Ascending aorta (tissue), 2 donors: ENCODE data around the gene RSRP1. TPM values are rescaled to one million over a fixed set of nuclear protein-coding genes. Genes with fewer than 3 reads are reported as not detected.
"Not testable (repeated sequence)": the region's sequence is repeated elsewhere in the genome, so short reads cannot be mapped to it uniquely, and the experiment has no call there.

Source experiments
- DNase-seq, 2 donors: peaks; one replicate each; pipeline ENCODE4 v3.0.0-alpha.2; 2019; ENCODE audit warnings: low spot score in 2 of 2
- H3K27ac ChIP-seq, 2 donors: fragments of 200-600 bp; sonication (generic); one replicate each; pipeline ENCODE4 v1.5.1; 2016 to 2017; ENCODE audit warnings: mild to moderate bottlenecking in 1 of 2
- H3K27me3 ChIP-seq: fragments of 200-600 bp; sonication (generic); one replicate; pipeline ENCODE4 v1.5.1; 2017
- H3K36me3 ChIP-seq, 2 donors: fragments of 200-600 bp; sonication (generic); one replicate each; pipeline ENCODE4 v1.5.1; 2016
- H3K4me1 ChIP-seq, 2 donors: fragments of 200-600 bp; sonication (generic); one replicate each; pipeline ENCODE4 v1.5.1; 2016 to 2017; ENCODE audit warnings: mild to moderate bottlenecking in 1 of 2
- H3K4me3 ChIP-seq, 2 donors: fragments of 200-600 bp; sonication (generic); one replicate each; pipeline ENCODE4 v1.5.1; 2016 to 2017; ENCODE audit warnings: mild to moderate bottlenecking in 1 of 2
- H3K9me3 ChIP-seq, 2 donors: fragments of 200-600 bp; sonication (generic); one replicate each; pipeline ENCODE4 v1.5.1; 2016
- intact Hi-C: fragments of 100-400 bp; cut with DNase I; formaldehyde crosslinking; loops from one replicate; pipeline ENCODE4 v1.15.1; 2023
- total RNA-seq: library from RNA; depleted of rRNA; stranded (reverse); fragments of >200 nt; gene quantifications from one replicate; pipeline ENCODE4 v1.1.0, GENCODE V29; 2016
- TF ChIP-seq, protein P1 (sequence below), 3 experiments: fragments of 200-600 bp in 2 of 3; fragments of 450-650 bp in 1 of 3; sonication (generic) in 2 of 3; IDR thresholded peaks; one replicate each; pipeline ENCODE4 v1.5.1; 2016 to 2019; ENCODE audit warnings: antibody characterized with exemption in 3 of 3, mild to moderate bottlenecking in 1 of 3, moderate library complexity in 1 of 3

RSRP1 gene
- total RNA-seq, 1 donor from 2014 or later: 126 TPM

DNA sequence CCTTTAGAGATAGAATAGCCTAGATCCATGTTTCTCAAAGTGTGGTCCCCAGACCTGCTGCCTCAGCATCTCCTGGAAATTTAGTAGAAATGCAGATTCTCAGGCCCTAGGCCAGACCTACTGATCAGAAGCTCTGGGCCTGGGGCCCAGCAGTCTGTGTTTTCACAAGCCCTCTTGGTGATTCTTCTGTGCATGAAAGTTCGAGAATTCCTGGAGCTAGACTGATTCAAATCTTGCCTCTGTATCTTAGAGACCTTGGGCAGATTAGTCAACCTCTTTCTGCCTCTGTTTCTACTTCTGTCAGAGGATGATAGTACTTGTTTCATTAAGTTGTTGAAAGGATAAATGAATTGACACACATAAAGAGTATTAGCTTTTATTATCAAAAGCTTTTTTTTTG lies 30.0 kb upstream of the RSRP1 start:
- H3K4me1 ChIP-seq, H3K27ac ChIP-seq, H3K36me3 ChIP-seq, H3K27me3 ChIP-seq, DNase-seq, H3K4me3 ChIP-seq, intact Hi-C loops, H3K9me3 ChIP-seq: not testable (repeated sequence)

DNA sequence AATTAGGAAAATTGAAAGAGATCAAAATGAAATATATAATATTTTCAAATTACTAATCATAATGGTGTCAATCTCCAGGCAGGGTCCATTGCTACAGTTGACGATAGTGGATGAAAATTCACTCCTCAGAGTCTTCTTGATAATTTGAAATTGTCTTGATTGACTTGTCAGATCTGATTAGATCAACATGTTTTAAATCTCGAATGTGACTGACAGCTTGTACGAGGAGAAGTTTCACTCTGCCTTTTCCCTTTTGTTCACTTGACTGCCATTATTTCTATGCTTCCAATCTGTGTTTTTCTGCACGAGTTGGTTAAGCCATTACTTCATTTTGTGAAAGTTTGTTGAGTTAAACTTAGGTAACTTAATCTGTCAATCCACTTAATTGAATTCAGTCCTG lies 28.4 kb upstream of the RSRP1 start:
- H3K27ac ChIP-seq, H3K4me3 ChIP-seq, H3K9me3 ChIP-seq, H3K27me3 ChIP-seq, H3K36me3 ChIP-seq, intact Hi-C loops, H3K4me1 ChIP-seq, DNase-seq: not testable (repeated sequence)

DNA sequence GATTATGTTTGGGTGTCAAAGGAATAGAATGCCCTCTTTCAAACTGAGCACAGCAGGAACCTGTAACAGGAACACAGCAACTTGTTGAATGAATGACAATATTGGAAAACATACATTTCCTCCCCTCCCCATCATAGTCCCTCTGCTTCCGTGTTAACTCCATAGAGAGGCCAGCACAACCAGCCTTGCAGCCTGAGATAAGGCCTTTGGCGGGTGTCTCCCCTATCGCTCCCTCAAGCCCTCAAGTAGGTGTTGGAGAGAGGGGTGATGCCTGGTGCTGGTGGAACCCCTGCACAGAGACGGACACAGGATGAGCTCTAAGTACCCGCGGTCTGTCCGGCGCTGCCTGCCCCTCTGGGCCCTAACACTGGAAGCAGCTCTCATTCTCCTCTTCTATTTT lies 25.0 kb upstream of the RSRP1 start, which contains the start of gene RHD:
RHD (plus strand) TSS at position 272 of the 400 bp plus-strand sequence; CDS start at position 311, 39 bp downstream.
- H3K4me3 ChIP-seq, H3K27me3 ChIP-seq, DNase-seq: not testable (repeated sequence)

DNA sequence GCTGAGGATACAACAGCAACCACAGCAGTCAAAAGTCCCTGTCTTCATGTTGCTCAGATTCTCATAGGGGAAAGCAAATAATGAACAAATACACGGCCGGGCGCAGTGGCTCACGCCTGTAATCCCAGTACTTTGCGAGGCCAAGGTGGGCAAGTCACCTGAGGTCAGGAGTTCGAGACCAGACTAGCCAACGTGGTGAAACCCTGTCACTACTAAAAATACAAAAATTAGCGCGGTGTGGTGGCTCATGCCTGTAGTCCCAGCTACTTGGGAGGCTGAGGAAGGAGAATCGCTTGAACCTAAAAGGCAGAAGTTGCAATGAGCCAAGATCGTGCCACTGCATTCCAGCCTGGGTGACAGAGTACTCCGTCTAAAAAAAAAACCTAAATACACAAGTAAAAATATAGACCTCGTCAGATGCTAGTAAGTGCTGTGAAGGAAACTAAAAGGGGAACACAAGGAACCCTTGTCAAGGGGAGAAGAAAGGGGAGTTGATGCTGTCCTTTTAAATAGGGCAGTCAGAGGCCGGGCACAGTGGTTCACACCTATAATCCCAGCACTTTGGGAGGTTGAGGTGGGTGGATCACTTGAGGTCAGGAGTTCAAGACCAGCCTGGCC lies 21.0 kb upstream of the RSRP1 start:
- DNase-seq, H3K9me3 ChIP-seq, H3K36me3 ChIP-seq, H3K27me3 ChIP-seq, H3K4me1 ChIP-seq, intact Hi-C loops: not testable (repeated sequence)
- peak overlapping the region in 1 of 2 donors; percentile 81 for H3K4me3 ChIP-seq
- H3K27ac ChIP-seq: peak overlapping the region in 1 of 2 donors; percentile 92

More for the DNA sequence above, 25.0 kb upstream of the RSRP1 start, which contains the start of gene RHD:
- H3K27ac ChIP-seq, intact Hi-C loops, H3K36me3 ChIP-seq, H3K9me3 ChIP-seq, H3K4me1 ChIP-seq: not testable (repeated sequence)

DNA sequence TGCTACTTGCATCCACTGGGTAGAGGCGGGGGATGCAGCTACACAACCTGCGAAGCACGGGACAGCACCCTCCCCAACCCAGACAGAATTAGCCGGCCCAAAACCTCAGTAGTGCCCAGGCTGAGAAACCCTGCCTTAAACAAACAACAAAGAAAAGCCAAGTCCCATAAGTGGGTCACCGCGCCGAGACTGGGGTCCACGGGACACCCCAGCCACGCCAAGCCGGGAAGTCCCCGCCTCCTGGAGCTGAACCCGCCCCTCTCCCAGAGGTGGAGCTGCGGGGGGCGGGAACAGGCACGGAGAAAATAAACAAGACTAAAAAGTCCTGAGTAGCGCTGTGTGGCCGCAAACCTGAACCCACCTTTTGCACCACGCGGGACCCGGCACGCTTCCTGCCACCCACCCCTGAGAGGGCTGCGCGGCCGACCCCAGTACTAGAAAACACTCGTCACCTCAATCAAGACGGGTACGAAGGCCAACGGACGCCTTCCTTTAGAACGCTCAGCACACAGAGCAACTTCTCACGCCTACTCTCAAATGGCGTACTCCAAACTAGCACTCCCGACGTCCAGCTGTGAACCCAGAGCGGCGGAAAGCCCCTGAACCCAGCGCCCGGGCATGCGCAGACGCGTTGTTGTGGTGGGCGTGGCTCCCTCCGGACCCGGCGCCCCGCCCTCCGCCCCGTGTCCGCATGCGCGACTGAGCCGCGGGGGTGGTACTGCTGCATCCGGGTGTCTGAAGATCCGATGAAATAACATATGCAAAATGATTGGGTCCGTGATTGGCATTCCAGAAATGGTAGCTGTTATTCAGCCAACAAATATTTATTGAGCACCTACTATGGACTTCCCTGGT lies 20.3 kb upstream of the RSRP1 start:
- H3K9me3 ChIP-seq, intact Hi-C loops, H3K36me3 ChIP-seq, H3K4me1 ChIP-seq, H3K27me3 ChIP-seq: not testable (repeated sequence)
- DNase-seq: peak; percentile 57 to 82
- H3K4me3 ChIP-seq: peak overlapping the region; percentile 33 to 81
- H3K27ac ChIP-seq: peak overlapping the region; percentile 40 to 92

DNA sequence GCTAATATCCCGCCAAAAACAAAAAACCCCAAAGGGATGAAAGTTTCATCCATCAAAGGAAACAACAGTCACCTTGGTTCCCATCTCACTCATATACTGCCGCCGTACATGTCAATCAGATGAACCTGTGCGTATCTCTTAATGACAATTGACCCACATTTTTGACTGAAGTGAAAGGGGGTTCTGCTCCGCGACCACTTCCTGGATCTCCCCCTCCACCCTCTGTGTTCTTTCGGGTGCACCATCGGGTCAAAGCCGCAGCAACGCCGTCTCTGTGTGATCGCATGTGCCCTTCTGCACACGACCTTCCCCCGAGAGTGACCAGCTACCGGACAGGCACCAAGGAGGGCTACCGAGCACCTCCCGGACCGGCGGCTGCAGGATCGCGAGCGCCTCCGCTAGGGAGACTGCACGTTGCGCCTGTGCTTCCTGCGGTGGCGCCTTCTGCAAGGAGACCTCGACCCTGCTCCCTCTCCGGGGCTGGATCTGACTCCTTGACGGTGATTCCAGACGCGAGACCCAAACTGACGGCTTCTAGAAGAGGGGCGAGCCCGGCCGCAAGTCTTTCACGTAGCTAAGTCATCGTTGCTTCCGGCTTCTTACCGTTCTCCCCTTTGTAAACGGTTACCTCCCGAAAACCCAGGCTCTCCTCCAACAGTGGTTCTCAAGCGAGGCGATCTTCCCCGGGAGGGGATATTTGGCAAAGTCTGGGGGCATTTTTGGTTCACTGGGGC lies 19.5 kb upstream of the RSRP1 start:
- DNase-seq, intact Hi-C loops, H3K9me3 ChIP-seq, H3K27me3 ChIP-seq, H3K36me3 ChIP-seq, H3K4me1 ChIP-seq: not testable (repeated sequence)
- Histone ChIP-seq H3K4me3 (peak overlapping the region; percentile 42 to 81), H3K27ac (peak overlapping the region in 1 of 2 donors; percentile 92)
- TF ChIP-seq, protein P1, sequence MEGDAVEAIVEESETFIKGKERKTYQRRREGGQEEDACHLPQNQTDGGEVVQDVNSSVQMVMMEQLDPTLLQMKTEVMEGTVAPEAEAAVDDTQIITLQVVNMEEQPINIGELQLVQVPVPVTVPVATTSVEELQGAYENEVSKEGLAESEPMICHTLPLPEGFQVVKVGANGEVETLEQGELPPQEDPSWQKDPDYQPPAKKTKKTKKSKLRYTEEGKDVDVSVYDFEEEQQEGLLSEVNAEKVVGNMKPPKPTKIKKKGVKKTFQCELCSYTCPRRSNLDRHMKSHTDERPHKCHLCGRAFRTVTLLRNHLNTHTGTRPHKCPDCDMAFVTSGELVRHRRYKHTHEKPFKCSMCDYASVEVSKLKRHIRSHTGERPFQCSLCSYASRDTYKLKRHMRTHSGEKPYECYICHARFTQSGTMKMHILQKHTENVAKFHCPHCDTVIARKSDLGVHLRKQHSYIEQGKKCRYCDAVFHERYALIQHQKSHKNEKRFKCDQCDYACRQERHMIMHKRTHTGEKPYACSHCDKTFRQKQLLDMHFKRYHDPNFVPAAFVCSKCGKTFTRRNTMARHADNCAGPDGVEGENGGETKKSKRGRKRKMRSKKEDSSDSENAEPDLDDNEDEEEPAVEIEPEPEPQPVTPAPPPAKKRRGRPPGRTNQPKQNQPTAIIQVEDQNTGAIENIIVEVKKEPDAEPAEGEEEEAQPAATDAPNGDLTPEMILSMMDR (IDR thresholded peaks at IDR 0.05): peak in 1 of 3 experiments; percentile 33

DNA sequence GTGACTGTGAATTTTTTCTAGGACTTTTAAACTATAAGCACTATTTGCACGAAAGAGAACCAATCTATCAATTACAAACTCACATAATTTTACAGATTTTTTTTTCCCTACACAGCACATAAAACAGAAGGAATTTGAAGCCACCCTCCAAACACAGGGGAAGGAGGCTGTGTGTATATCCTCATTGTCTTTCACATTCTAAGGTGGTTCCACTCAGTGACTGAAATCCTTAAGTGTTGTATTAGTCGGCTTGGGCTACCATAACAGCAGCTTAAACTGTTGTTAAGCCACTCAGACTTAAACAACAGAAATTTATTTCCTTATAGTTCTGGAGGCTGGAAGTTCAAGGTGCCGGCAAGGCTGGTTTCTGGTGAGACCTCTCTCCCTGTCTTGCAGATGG lies 13.1 kb upstream of the RSRP1 start:
- H3K4me3 ChIP-seq, intact Hi-C loops, H3K27ac ChIP-seq, DNase-seq, H3K36me3 ChIP-seq, H3K27me3 ChIP-seq, H3K9me3 ChIP-seq: not testable (repeated sequence)
- H3K4me1 ChIP-seq: peaks cover 0 to 20% of the 10 kb centered on the region in 2 donors

DNA sequence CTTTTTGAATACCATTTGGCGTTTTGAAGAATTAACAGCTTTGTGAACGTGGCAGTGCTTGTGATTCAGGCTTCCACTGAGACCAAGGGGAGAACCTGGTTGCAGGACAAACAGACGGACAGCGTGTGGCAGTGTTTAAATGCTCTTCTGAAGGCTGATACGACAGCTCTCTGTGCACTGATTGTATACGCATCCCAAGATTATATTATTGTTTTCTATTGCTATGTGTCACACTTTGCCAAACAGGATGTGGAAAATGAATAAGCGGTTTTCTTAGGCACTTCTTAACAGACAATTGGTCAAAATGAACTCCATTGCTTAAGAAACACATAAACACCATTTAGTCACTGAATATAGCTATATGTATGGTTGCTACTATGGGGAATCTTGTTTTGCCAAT lies 12.6 kb upstream of the RSRP1 start:
- peaks cover 0 to 20% of the 10 kb centered on the region in 2 donors for H3K4me1 ChIP-seq
- H3K27me3 ChIP-seq, H3K36me3 ChIP-seq, H3K4me3 ChIP-seq, DNase-seq, H3K9me3 ChIP-seq, intact Hi-C loops: not testable (repeated sequence)
- H3K27ac ChIP-seq: peak overlapping the region in 1 of 2 donors; percentile 40

DNA sequence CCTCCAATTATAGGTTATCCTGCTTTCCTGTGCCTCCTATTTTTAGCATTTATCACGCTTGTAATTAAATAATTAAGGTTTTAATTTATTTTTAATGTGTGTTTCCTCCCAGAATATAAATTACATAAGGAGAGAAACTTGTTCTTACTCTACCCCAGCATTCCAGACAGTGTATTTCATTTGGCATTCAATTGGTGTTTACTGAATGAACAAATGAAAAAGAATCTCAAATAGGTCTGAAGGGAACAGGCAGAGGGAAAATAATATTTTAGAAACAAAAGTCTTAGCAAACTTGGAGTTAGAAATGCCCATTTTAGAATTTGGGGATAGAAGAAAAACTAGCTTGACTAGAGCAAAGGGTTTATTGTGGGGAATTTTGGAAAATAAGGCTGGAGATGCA lies 9.9 kb upstream of the RSRP1 start:
- no peaks in the 10 kb centered on the region for H3K36me3 ChIP-seq

More for the DNA sequence above, 9.9 kb upstream of the RSRP1 start:
- intact Hi-C loops: no loop called here
- TF ChIP-seq, protein P1 (IDR thresholded peaks at IDR 0.05): no peak
- Histone ChIP-seq H3K9me3 (no peaks in the 10 kb centered on the region), H3K4me1 (peaks cover 0 to 20% of the 10 kb centered on the region in 2 donors), H3K27me3 (no peaks in the 10 kb centered on the region), H3K27ac (peak overlapping the region; percentile 72 to 77), H3K4me3 (no peak overlapping the region)
- DNase-seq: no peak
